Measurements from ENCODE around the gene ERO1A. TPM values are rescaled to one million over a fixed set of nuclear protein-coding genes. Genes with fewer than 3 reads are reported as not detected.

Gene ERO1A
- total RNA-seq (2021) (44.6 to 58.8 TPM (median 57.8 TPM) in 3 replicates), Bru-seq, nascent RNA (percentile 75 among the genes with signal in this experiment)
- long read RNA-seq, experiment 1, partial matches to known transcripts, result 4 of 35 reads
- long read RNA-seq, experiment 1, other reads (novel, unspliced or antisense), result 27 of 35 reads
- long read RNA-seq, experiment 2, partial matches to known transcripts, result 5 of 65 reads
- long read RNA-seq, experiment 2, other reads (novel, unspliced or antisense), result 60 of 65 reads
- long read RNA-seq, experiment 3, partial matches to known transcripts, result 0 of 4 reads
- long read RNA-seq, experiment 3, other reads (novel, unspliced or antisense), result 4 of 4 reads

- ChIA-PET POLR2A (interaction anchor here (1.3 kb wide), 2 partner anchors 34 to 144 kb away, joined by 5 to 12 read pairs; partner anchors contain the start of genes GPR137C, STYX and TXNDC16), CTCF (interaction anchor here (0.9 kb wide), 1 partner anchor 11 kb away, joined by 5 read pairs; no protein-coding TSS in a partner anchor)
- no peak for TF ChIP-seq TP53 (CRISPR knock-in tag; IDR thresholded peaks at IDR 0.05)
- TF ChIP-seq KAT7 (CRISPR knock-in tag; IDR thresholded peaks at IDR 0.05; ENCODE audit: borderline replicate concordance), result peak; percentile 7; the same call in 1 of the 2 replicates
- TF ChIP-seq E2F4 (CRISPR knock-in tag; IDR thresholded peaks at IDR 0.05; ENCODE audit: borderline replicate concordance, low read depth), result peak; percentile 69; the same call in 1 of the 2 replicates
- TF ChIP-seq SP1 (CRISPR knock-in tag; conservative IDR thresholded peaks at IDR 0.05), result 0 out of 2 replicates have a peak, but pooled peaks have one; percentile 15
- TF ChIP-seq, protein P1, sequence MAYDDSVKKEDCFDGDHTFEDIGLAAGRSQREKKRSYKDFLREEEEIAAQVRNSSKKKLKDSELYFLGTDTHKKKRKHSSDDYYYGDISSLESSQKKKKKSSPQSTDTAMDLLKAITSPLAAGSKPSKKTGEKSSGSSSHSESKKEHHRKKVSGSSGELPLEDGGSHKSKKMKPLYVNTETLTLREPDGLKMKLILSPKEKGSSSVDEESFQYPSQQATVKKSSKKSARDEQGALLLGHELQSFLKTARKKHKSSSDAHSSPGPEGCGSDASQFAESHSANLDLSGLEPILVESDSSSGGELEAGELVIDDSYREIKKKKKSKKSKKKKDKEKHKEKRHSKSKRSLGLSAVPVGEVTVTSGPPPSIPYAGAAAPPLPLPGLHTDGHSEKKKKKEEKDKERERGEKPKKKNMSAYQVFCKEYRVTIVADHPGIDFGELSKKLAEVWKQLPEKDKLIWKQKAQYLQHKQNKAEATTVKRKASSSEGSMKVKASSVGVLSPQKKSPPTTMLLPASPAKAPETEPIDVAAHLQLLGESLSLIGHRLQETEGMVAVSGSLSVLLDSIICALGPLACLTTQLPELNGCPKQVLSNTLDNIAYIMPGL (CRISPR knock-in tag; IDR thresholded peaks at IDR 0.05), result 0 out of 2 replicates have a peak, but pooled peaks have one; percentile 9
- no peak for TF ChIP-seq NR2C2 (CRISPR knock-in tag; IDR thresholded peaks at IDR 0.05)
- TF ChIP-seq E2F5 (CRISPR knock-in tag; IDR thresholded peaks at IDR 0.05), result 0 out of 2 replicates have a peak, but pooled peaks have one; percentile 27
- TF ChIP-seq ATF3 (CRISPR knock-in tag; conservative IDR thresholded peaks at IDR 0.05), result no peak
- TF ChIP-seq CREM (CRISPR knock-in tag; IDR thresholded peaks at IDR 0.05), result peak; percentile 39; the same call in 1 of the 2 replicates
- TF ChIP-seq NR1H2 (CRISPR knock-in tag; IDR thresholded peaks at IDR 0.05), result no peak
- ATAC-seq (peak; percentile 76), DNase-seq (ENCODE audit: low spot score) (peak; percentile 75)
- Mint-ChIP-seq H3K36me3 (no peaks in the 10 kb centered on the region), H3K4me1 (peaks cover 28% of the 10 kb centered on the region), H3K27ac (peak within 1 kb of the TSS; percentile 92), H3K9me3 (no peaks in the 10 kb centered on the region), H3K27me3 (ENCODE audit: low read depth) (no peaks in the 10 kb centered on the region; the same call in none of the 2 replicates), H3K4me3 (peak within 1 kb of the TSS; percentile 95)
Measured at GRCh38 chr14:52695481-52696091, at the start of gene ERO1A. Gene ERO1A, minus strand, starts transcription at chr14:52695558. Its CDS starts 77 bp downstream, at chr14:52695481.

GRCh38 chr14:52741865-52742264 is 46.5 kb upstream of the ERO1A start:
- POLR2A ChIA-PET, result interaction anchor here (1.6 kb wide), 1 partner anchor 12 kb away, joined by 6 read pairs; the partner anchor contains the start of gene STYX
- no peak overlapping the region for H3K4me3 Mint-ChIP-seq
- peak overlapping the region; percentile 93 for H3K27ac Mint-ChIP-seq
- no peaks in the 10 kb centered on the region for H3K9me3 Mint-ChIP-seq
- DNase-seq (ENCODE audit: low spot score) (no peak), ATAC-seq (no peak)
- H3K27me3 Mint-ChIP-seq (ENCODE audit: low read depth), result no peaks in the 10 kb centered on the region
- H3K4me1 Mint-ChIP-seq, result peaks cover 29% of the 10 kb centered on the region
- H3K36me3 Mint-ChIP-seq, result peaks cover 22% of the 10 kb centered on the region
- CTCF ChIA-PET, result no interaction called here
- no peak for TF ChIP-seq AFF4 (CRISPR knock-in tag; IDR thresholded peaks at IDR 0.05; ENCODE audit: borderline replicate concordance)
- TF ChIP-seq JAZF1 (CRISPR knock-in tag; IDR thresholded peaks at IDR 0.05), result no peak
- no peak for TF ChIP-seq NFATC4 (CRISPR knock-in tag; IDR thresholded peaks at IDR 0.05)
- TF ChIP-seq ZSCAN18 (CRISPR knock-in tag; IDR thresholded peaks at IDR 0.05), result no peak
- no peak for TF ChIP-seq MXD4 (CRISPR knock-in tag; IDR thresholded peaks at IDR 0.05; ENCODE audit: borderline replicate concordance)
- no peak for TF ChIP-seq OVOL2 (CRISPR knock-in tag; IDR thresholded peaks at IDR 0.05; ENCODE audit: borderline replicate concordance)
- no peak for TF ChIP-seq RORB (CRISPR knock-in tag; IDR thresholded peaks at IDR 0.05)
- no peak for TF ChIP-seq EMX1 (CRISPR knock-in tag; IDR thresholded peaks at IDR 0.05)
- TF ChIP-seq, protein P2, sequence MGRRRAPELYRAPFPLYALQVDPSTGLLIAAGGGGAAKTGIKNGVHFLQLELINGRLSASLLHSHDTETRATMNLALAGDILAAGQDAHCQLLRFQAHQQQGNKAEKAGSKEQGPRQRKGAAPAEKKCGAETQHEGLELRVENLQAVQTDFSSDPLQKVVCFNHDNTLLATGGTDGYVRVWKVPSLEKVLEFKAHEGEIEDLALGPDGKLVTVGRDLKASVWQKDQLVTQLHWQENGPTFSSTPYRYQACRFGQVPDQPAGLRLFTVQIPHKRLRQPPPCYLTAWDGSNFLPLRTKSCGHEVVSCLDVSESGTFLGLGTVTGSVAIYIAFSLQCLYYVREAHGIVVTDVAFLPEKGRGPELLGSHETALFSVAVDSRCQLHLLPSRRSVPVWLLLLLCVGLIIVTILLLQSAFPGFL (CRISPR knock-in tag; IDR thresholded peaks at IDR 0.05; ENCODE audit: borderline replicate concordance), result no peak
- no peak for TF ChIP-seq FOXJ3 (CRISPR knock-in tag; IDR thresholded peaks at IDR 0.05; ENCODE audit: borderline replicate concordance)
- TF ChIP-seq ZNF138 (CRISPR knock-in tag; conservative IDR thresholded peaks at IDR 0.05), result no peak
- TF ChIP-seq CREM (CRISPR knock-in tag; IDR thresholded peaks at IDR 0.05), result no peak
- no peak for TF ChIP-seq SMAD4 (CRISPR knock-in tag; IDR thresholded peaks at IDR 0.05)
- TF ChIP-seq TEAD4 (CRISPR knock-in tag; IDR thresholded peaks at IDR 0.05), result no peak
